GM19035 (cell line): ENCODE data around the gene GOLGA5.
"Not testable (repeated sequence)": the region's sequence is repeated elsewhere in the genome, so short reads cannot be mapped to it uniquely, and the experiment has no call there.

ENCODE experiments used
- ATAC-seq: cut with Tn5 transposase; IDR thresholded peaks from one replicate; pipeline ENCODE4 v1.9.1; 2021; ENCODE audit not compliant: unreplicated experiment

The GOLGA5 gene

GRCh38 chr14:92819680-92820535, 25.8 kb downstream of the GOLGA5 start:
- not testable (repeated sequence) for ATAC-seq

GRCh38 chr14:92820536-92820840, 26.4 kb downstream of the GOLGA5 start:
- not testable (repeated sequence) for ATAC-seq

- no peak for ATAC-seq
Observed at GRCh38 chr14:92830902-92831301, 36.8 kb downstream of the GOLGA5 start.

GRCh38 chr14:92832137-92832700, 38.1 kb downstream of the GOLGA5 start:
- ATAC-seq, result no peak

GRCh38 chr14:92841930-92842329, 47.8 kb downstream of the GOLGA5 start:
- no peak for ATAC-seq

GRCh38 chr14:92844204-92844603, 50.1 kb downstream of the GOLGA5 start:
- ATAC-seq, result no peak

GRCh38 chr14:92846162-92846897, 52.2 kb downstream of the GOLGA5 start:
- peak; percentile 80 for ATAC-seq

GRCh38 chr14:92847278-92847677, 53.2 kb downstream of the GOLGA5 start:
- ATAC-seq, result no peak

GRCh38 chr14:92847749-92848148, 53.6 kb downstream of the GOLGA5 start:
- no peak for ATAC-seq

- ATAC-seq, result no peak
Observed at GRCh38 chr14:92848887-92849286, 54.8 kb downstream of the GOLGA5 start.

GRCh38 chr14:92850492-92850891, 56.4 kb downstream of the GOLGA5 start:
- ATAC-seq, result no peak

- not testable (repeated sequence) for ATAC-seq
Observed at GRCh38 chr14:92853136-92853535, 59.0 kb downstream of the GOLGA5 start.

- ATAC-seq, result no peak
Observed at GRCh38 chr14:92860049-92860840, 66.1 kb downstream of the GOLGA5 start.

GRCh38 chr14:92861856-92862745, 68.0 kb downstream of the GOLGA5 start:
- no peak for ATAC-seq

- no peak for ATAC-seq
Observed at GRCh38 chr14:92863286-92864080, 69.4 kb downstream of the GOLGA5 start.

- no peak for ATAC-seq
Observed at GRCh38 chr14:92865674-92866073, 71.6 kb downstream of the GOLGA5 start.

- no peak for ATAC-seq
Observed at GRCh38 chr14:92866181-92866752, 72.2 kb downstream of the GOLGA5 start.

GRCh38 chr14:92866901-92867865, 73.1 kb downstream of the GOLGA5 start:
- no peak for ATAC-seq
